GM12801 (cell line): ENCODE results near the gene RPS19.

Source experiments
- CTCF ChIP-seq: IDR thresholded peaks from one replicate; pipeline ENCODE4 v1.5.1; 2011; ENCODE audit warnings: control low read depth; ENCODE audit not compliant: insufficient read length; ENCODE audit errors: extremely low read depth

RPS19 gene

GRCh38 chr19:41910240-41910991, 50.4 kb downstream of the RPS19 start:
- TF ChIP-seq CTCF = no peak

- no peak for TF ChIP-seq CTCF
Observed at GRCh38 chr19:41910992-41911888, 51.2 kb downstream of the RPS19 start.

GRCh38 chr19:41911889-41912731, 52.1 kb downstream of the RPS19 start:
- no peak for TF ChIP-seq CTCF

GRCh38 chr19:41912899-41913537, 53.0 kb downstream of the RPS19 start:
- no peak for TF ChIP-seq CTCF

- TF ChIP-seq CTCF = no peak
Observed at GRCh38 chr19:41913538-41914423, 53.7 kb downstream of the RPS19 start.

GRCh38 chr19:41915021-41915775, 55.1 kb downstream of the RPS19 start:
- no peak for TF ChIP-seq CTCF
